HepG2 (cell line): ENCODE measurements around the gene TBRG1. TPM values are rescaled to one million over a fixed set of nuclear protein-coding genes. Genes with fewer than 3 reads are reported as not detected.

Experiments used
- ATRX ChIP-seq: sonication (generic); formaldehyde crosslinking; IDR thresholded peaks from 2 replicates; pipeline ENCODE4 v1.4.0; 2020; ENCODE audit warnings: missing genetic modification reagents, borderline replicate concordance
- EHMT2 ChIP-seq: fragments of 200-600 bp; sonication (generic); IDR thresholded peaks from 2 replicates; pipeline ENCODE4 v1.7.0; 2017; ENCODE audit warnings: antibody characterized with exemption, low read depth, low read length, borderline replicate concordance
- GLI4 ChIP-seq: sonication (generic); formaldehyde crosslinking; IDR thresholded peaks from 2 replicates; pipeline ENCODE4 v1.5.1; 2020; ENCODE audit warnings: missing genetic modification reagents, mild to moderate bottlenecking, moderate library complexity, borderline replicate concordance
- PHF5A ChIP-seq: IDR thresholded peaks from one replicate; pipeline ENCODE4 v1.6.1; 2018; ENCODE audit warnings: low read depth, missing genetic modification reagents; ENCODE audit not compliant: unreplicated experiment
- REL ChIP-seq: sonication (generic); formaldehyde crosslinking; conservative IDR thresholded peaks from 2 replicates; pipeline ENCODE4 v1.8.0; 2022; ENCODE audit warnings: mild to moderate bottlenecking, missing genetic modification reagents, moderate library complexity
- SALL2 ChIP-seq: sonication (generic); formaldehyde crosslinking; IDR thresholded peaks from 2 replicates; pipeline ENCODE4 v1.8.1; 2023; ENCODE audit warnings: mild to moderate bottlenecking, missing genetic modification reagents, inconsistent platforms
- SMAD1 ChIP-seq: sonication (generic); formaldehyde crosslinking; IDR thresholded peaks from 2 replicates; pipeline ENCODE4 v1.4.0; 2020; ENCODE audit warnings: missing genetic modification reagents, low read depth, mild to moderate bottlenecking, borderline replicate concordance
- SRSF1 ChIP-seq: fragments of 200-400 bp; formaldehyde crosslinking; optimal IDR thresholded peaks from 2 replicates; pipeline ENCODE3; 2017; ENCODE audit warnings: mild to moderate bottlenecking, low read depth, low read length, moderate library complexity
- SYNCRIP ChIP-seq: fragments of 200-400 bp; formaldehyde crosslinking; IDR thresholded peaks from 2 replicates; pipeline ENCODE4 v1.6.1; 2018; ENCODE audit warnings: mild to moderate bottlenecking, low read depth, low read length; ENCODE audit not compliant: insufficient read depth
- ZC3H13 ChIP-seq: sonication (generic); formaldehyde crosslinking; IDR thresholded peaks from 2 replicates; pipeline ENCODE4 v1.8.1; 2023; ENCODE audit warnings: mild to moderate bottlenecking, missing genetic modification reagents, moderate library complexity
- ZFP36L2 ChIP-seq: sonication (generic); formaldehyde crosslinking; IDR thresholded peaks from 2 replicates; pipeline ENCODE4 v1.4.0; 2020; ENCODE audit warnings: missing genetic modification reagents
- ZNF180 ChIP-seq: sonication (generic); formaldehyde crosslinking; IDR thresholded peaks from 2 replicates; pipeline ENCODE4 v1.4.0; 2020; ENCODE audit warnings: low read depth, missing genetic modification reagents, borderline replicate concordance
- ZNF205 ChIP-seq: IDR thresholded peaks from 2 replicates; pipeline ENCODE4 v1.6.1; 2018; ENCODE audit warnings: missing biosample characterization, missing genetic modification reagents
- ZNF251 ChIP-seq: sonication (generic); formaldehyde crosslinking; IDR thresholded peaks from 2 replicates; pipeline ENCODE4 v1.9.0; 2021; ENCODE audit warnings: mild to moderate bottlenecking, missing genetic modification reagents
- ZNF367 ChIP-seq: sonication (generic); formaldehyde crosslinking; IDR thresholded peaks from 2 replicates; pipeline ENCODE4 v1.4.0; 2020; ENCODE audit warnings: missing genetic modification reagents, borderline replicate concordance
- ZNF790 ChIP-seq: sonication (generic); formaldehyde crosslinking; IDR thresholded peaks from 2 replicates; pipeline ENCODE4 v1.8.0; 2022; ENCODE audit warnings: missing genetic modification reagents, mild to moderate bottlenecking, borderline replicate concordance
- ZNF883 ChIP-seq: sonication (generic); formaldehyde crosslinking; IDR thresholded peaks from 2 replicates; pipeline ENCODE4 v1.5.1; 2020; ENCODE audit warnings: mild to moderate bottlenecking, missing genetic modification reagents; ENCODE audit errors: not compliant biosample characterization
- polyA plus RNA-seq, 8 experiments: library from polyadenylated mRNA; depleted of rRNA in 3 of 8; stranded (reverse) in 7 of 8; unstranded in 1 of 8; fragments of >200 nt; fragmentation: Illumina TruSeq in 4 of 8; extraction: Trizol in 4 of 8; gene quantifications; 2 replicates each; pipeline versions ENCODE4 v1.2.1 to v1.2.3, GENCODE V29; 2011 to 2016; ENCODE audit warnings: low read depth in 4 of 8, missing spikeins in 1 of 8, mixed read lengths in 1 of 8; ENCODE audit not compliant: insufficient read depth in 1 of 8
- total RNA-seq, 5 experiments: library from RNA; depleted of rRNA; stranded (reverse); fragments of >200 nt; fragmentation: Illumina TruSeq; extraction: Trizol; gene quantifications; 2 replicates each; pipeline ENCODE4 v1.2.3, GENCODE V29; 2016; ENCODE audit warnings: low read depth in 1 of 5
- TF ChIP-seq, protein P1 (sequence below): sonication (generic); formaldehyde crosslinking; IDR thresholded peaks from 2 replicates; pipeline ENCODE4 v1.4.0; 2020; ENCODE audit warnings: missing genetic modification reagents, borderline replicate concordance
- TF ChIP-seq, protein P2 (sequence below): sonication (generic); formaldehyde crosslinking; IDR thresholded peaks from 2 replicates; pipeline ENCODE4 v1.4.0; 2020; ENCODE audit warnings: missing genetic modification reagents
- TF ChIP-seq, protein P3 (sequence below): sonication (generic); formaldehyde crosslinking; conservative IDR thresholded peaks from 2 replicates; pipeline ENCODE4 v1.8.1; 2023; ENCODE audit warnings: missing genetic modification reagents
- TF ChIP-seq, protein P4 (sequence below): sonication (generic); formaldehyde crosslinking; IDR thresholded peaks from 2 replicates; pipeline ENCODE4 v1.4.0; 2020; ENCODE audit warnings: missing genetic modification reagents

The TBRG1 gene
- total and polyA plus RNA-seq, 2 of the 13 experiments (the other 11 are each of a cell fraction or from before 2014, with no cell fraction given) = 21.7 to 25.6 TPM

DNA sequence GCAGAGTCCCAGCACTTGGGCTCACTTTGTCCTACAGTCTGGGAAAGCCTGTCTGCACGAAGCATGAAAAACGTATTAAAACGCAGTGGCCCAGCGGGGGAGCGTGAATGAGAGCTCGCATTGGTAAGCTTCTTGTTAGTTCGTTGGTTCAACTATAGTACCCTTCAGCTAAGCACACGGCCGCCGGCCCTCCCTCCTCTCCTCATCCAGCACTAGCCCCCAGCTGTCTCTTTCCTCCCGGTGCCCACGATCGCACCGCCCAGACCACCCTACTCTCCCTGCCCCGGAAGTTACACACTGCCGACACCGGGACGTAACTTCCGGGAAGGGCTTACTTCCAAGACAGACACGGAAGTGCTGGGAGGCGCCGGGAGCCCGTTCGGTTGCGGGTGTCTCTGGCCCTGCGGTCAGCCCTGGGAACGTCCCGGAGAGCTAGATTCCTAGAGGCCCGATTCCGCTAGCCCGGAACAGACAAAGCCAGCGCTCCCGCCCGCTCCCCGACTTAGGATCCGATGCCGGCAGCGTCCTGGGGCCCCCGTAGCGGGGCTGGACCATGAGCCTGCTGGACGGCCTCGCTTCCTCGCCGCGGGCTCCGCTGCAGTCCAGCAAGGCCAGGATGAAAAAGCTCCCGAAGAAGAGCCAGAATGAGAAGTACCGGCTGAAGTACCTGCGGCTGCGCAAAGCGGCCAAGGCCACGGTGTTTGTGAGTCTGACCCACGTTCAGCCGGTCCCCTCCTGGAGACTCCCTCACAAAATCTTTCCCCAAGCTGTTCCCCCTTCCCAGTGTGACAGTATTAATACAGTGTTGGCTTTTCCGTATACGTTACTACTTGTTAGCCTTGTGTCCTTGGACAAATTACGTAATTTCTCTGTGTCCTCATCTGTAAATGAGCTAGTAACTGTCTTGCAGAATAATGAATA lies at the start of gene TBRG1 (continued):
- TF ChIP-seq, protein P1, sequence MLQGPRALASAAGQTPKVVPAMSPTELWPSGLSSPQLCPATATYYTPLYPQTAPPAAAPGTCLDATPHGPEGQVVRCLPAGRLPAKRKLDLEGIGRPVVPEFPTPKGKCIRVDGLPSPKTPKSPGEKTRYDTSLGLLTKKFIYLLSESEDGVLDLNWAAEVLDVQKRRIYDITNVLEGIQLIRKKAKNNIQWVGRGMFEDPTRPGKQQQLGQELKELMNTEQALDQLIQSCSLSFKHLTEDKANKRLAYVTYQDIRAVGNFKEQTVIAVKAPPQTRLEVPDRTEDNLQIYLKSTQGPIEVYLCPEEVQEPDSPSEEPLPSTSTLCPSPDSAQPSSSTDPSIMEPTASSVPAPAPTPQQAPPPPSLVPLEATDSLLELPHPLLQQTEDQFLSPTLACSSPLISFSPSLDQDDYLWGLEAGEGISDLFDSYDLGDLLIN = peak; percentile 75; the same call in 1 of the 2 replicates
- TF ChIP-seq, protein P2, sequence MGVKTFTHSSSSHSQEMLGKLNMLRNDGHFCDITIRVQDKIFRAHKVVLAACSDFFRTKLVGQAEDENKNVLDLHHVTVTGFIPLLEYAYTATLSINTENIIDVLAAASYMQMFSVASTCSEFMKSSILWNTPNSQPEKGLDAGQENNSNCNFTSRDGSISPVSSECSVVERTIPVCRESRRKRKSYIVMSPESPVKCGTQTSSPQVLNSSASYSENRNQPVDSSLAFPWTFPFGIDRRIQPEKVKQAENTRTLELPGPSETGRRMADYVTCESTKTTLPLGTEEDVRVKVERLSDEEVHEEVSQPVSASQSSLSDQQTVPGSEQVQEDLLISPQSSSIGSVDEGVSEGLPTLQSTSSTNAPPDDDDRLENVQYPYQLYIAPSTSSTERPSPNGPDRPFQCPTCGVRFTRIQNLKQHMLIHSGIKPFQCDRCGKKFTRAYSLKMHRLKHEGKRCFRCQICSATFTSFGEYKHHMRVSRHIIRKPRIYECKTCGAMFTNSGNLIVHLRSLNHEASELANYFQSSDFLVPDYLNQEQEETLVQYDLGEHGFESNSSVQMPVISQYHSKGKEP (CRISPR knock-in tag) = no peak
- TF ChIP-seq, protein P3, sequence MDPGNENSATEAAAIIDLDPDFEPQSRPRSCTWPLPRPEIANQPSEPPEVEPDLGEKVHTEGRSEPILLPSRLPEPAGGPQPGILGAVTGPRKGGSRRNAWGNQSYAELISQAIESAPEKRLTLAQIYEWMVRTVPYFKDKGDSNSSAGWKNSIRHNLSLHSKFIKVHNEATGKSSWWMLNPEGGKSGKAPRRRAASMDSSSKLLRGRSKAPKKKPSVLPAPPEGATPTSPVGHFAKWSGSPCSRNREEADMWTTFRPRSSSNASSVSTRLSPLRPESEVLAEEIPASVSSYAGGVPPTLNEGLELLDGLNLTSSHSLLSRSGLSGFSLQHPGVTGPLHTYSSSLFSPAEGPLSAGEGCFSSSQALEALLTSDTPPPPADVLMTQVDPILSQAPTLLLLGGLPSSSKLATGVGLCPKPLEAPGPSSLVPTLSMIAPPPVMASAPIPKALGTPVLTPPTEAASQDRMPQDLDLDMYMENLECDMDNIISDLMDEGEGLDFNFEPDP (CRISPR knock-in tag) = no peak
- TF ChIP-seq ZNF205 (CRISPR knock-in tag) (peak; percentile 31; the same call in 1 of the 2 replicates), SALL2 (CRISPR knock-in tag) (peak; percentile 58; the same call in 1 of the 2 replicates), ZNF180 (CRISPR knock-in tag) (no peak), EHMT2 (peak; percentile 41; the same call in 1 of the 2 replicates), ZNF790 (CRISPR knock-in tag) (no peak), ZFP36L2 (CRISPR knock-in tag) (no peak), PHF5A (CRISPR knock-in tag) (no peak), ZNF367 (0 out of 2 replicates have a peak, but pooled peaks have one; percentile 23), ZNF251 (CRISPR knock-in tag) (no peak), ZC3H13 (0 out of 2 replicates have a peak, but pooled peaks have one; percentile 31), REL (CRISPR knock-in tag) (no peak), ATRX (CRISPR knock-in tag) (no peak), SRSF1 (peak; percentile 98), SMAD1 (0 out of 2 replicates have a peak, but pooled peaks have one; percentile 65), GLI4 (CRISPR knock-in tag) (0 out of 2 replicates have a peak, but pooled peaks have one; percentile 63), ZNF883 (CRISPR knock-in tag) (peak; percentile 66), SYNCRIP (no peak)
- TF ChIP-seq, protein P4, sequence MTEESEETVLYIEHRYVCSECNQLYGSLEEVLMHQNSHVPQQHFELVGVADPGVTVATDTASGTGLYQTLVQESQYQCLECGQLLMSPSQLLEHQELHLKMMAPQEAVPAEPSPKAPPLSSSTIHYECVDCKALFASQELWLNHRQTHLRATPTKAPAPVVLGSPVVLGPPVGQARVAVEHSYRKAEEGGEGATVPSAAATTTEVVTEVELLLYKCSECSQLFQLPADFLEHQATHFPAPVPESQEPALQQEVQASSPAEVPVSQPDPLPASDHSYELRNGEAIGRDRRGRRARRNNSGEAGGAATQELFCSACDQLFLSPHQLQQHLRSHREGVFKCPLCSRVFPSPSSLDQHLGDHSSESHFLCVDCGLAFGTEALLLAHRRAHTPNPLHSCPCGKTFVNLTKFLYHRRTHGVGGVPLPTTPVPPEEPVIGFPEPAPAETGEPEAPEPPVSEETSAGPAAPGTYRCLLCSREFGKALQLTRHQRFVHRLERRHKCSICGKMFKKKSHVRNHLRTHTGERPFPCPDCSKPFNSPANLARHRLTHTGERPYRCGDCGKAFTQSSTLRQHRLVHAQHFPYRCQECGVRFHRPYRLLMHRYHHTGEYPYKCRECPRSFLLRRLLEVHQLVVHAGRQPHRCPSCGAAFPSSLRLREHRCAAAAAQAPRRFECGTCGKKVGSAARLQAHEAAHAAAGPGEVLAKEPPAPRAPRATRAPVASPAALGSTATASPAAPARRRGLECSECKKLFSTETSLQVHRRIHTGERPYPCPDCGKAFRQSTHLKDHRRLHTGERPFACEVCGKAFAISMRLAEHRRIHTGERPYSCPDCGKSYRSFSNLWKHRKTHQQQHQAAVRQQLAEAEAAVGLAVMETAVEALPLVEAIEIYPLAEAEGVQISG (CRISPR knock-in tag) = peak; percentile 93
